Measurements from ENCODE around the gene MYO5B.

DNA sequence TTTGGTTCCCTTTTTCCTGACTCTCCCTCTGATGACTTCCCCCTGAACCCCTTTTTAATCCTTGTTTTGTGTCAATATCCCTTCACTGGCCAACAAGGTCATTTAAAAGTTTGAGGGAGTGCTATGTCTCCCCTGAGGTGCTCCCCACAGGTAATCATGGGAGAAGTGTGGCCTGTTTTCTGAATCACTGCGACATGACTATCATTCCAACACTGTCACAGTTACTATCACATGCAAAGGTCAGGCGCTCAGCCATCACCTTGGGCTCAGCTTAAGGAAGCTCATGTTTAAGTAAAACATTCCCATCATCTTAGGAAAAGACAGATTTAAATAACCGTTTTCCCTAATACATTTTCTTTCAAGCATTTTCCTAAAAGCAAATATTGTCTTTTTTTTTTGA, 360.7 kb downstream of the MYO5B start:
- TF ChIP-seq POLR2AphosphoS5 (IDR thresholded peaks at IDR 0.05; ENCODE audit: low read depth, low read length) (no peak), SIN3A (IDR thresholded peaks at IDR 0.05; ENCODE audit: low read depth) (no peak), POLR2A (IDR thresholded peaks at IDR 0.05; ENCODE audit: borderline replicate concordance, extremely low read depth, insufficient read depth, insufficient read length) (no peak), EZH2 (IDR thresholded peaks at IDR 0.05) (no peak), EGR1 (IDR thresholded peaks at IDR 0.05; ENCODE audit: low read depth) (no peak), JUND (IDR thresholded peaks at IDR 0.05) (no peak), CEBPB (IDR thresholded peaks at IDR 0.05; ENCODE audit: low read depth) (no peak)
- TF ChIP-seq, protein P1, sequence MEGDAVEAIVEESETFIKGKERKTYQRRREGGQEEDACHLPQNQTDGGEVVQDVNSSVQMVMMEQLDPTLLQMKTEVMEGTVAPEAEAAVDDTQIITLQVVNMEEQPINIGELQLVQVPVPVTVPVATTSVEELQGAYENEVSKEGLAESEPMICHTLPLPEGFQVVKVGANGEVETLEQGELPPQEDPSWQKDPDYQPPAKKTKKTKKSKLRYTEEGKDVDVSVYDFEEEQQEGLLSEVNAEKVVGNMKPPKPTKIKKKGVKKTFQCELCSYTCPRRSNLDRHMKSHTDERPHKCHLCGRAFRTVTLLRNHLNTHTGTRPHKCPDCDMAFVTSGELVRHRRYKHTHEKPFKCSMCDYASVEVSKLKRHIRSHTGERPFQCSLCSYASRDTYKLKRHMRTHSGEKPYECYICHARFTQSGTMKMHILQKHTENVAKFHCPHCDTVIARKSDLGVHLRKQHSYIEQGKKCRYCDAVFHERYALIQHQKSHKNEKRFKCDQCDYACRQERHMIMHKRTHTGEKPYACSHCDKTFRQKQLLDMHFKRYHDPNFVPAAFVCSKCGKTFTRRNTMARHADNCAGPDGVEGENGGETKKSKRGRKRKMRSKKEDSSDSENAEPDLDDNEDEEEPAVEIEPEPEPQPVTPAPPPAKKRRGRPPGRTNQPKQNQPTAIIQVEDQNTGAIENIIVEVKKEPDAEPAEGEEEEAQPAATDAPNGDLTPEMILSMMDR (IDR thresholded peaks at IDR 0.05 in 2 of 3, conservative IDR thresholded peaks at IDR 0.05 in 1 of 3; ENCODE audit: borderline replicate concordance in 1 of 3, insufficient read depth in 1 of 3, low read depth in 2 of 3, low read length in 2 of 3), result no peak
- TF ChIP-seq, protein P2, sequence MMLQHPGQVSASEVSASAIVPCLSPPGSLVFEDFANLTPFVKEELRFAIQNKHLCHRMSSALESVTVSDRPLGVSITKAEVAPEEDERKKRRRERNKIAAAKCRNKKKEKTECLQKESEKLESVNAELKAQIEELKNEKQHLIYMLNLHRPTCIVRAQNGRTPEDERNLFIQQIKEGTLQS (IDR thresholded peaks at IDR 0.05), result no peak
- TF ChIP-seq, protein P3, sequence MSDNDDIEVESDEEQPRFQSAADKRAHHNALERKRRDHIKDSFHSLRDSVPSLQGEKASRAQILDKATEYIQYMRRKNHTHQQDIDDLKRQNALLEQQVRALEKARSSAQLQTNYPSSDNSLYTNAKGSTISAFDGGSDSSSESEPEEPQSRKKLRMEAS (IDR thresholded peaks at IDR 0.05), result no peak
